Cardiac fibroblast (primary cell): Measurements from ENCODE around the gene CLDN25.
"Not testable (repeated sequence)": the region's sequence is repeated elsewhere in the genome, so short reads cannot be mapped to it uniquely, and the experiment has no call there.

Experiments
- DNase-seq, 2 donors: peaks; one replicate each; pipeline versions ENCODE4 v3.0.0 to v3.0.0-alpha.2; 2010; ENCODE audit warnings: low read depth in 2 of 2
- H3K4me3 ChIP-seq, 2 donors: replicated peaks in 1 of 2; 1 replicate in 1 of 2; 2 replicates in 1 of 2; pipeline ENCODE4 v1.5.1; 2011; ENCODE audit warnings: low read depth in 2 of 2, low read length in 2 of 2, mild to moderate bottlenecking in 2 of 2, moderate library complexity in 1 of 2
- CTCF ChIP-seq: IDR thresholded peaks from one replicate; pipeline ENCODE4 v1.5.1; 2011; ENCODE audit warnings: low read depth, mild to moderate bottlenecking, low read length, inconsistent platforms

Gene CLDN25

GRCh38 chr11:113779496-113779895 lies at the start of gene CLDN25:
CLDN25 (plus strand) TSS chr11:113779796; CDS start chr11:113779796, 0 bp downstream.
- no peak for DNase-seq
- no peak within 1 kb of the TSS for H3K4me3 ChIP-seq
- TF ChIP-seq CTCF: no peak

GRCh38 chr11:113730887-113731726 lies 48.5 kb upstream of the CLDN25 start:
- peak; percentile 72 to 76 for DNase-seq
- H3K4me3 ChIP-seq: no peak overlapping the region
- peak; percentile 62 for TF ChIP-seq CTCF

- no peak for TF ChIP-seq CTCF
- no peak for DNase-seq
- no peak overlapping the region for H3K4me3 ChIP-seq
Observed at GRCh38 chr11:113732092-113732491, 47.5 kb upstream of the CLDN25 start.

GRCh38 chr11:113736323-113736722 lies 43.3 kb upstream of the CLDN25 start:
- DNase-seq: no peak
- H3K4me3 ChIP-seq: no peak overlapping the region
- no peak for TF ChIP-seq CTCF

- no peak overlapping the region for H3K4me3 ChIP-seq
- no peak for DNase-seq
- TF ChIP-seq CTCF: no peak
Observed at GRCh38 chr11:113752932-113753331, 26.7 kb upstream of the CLDN25 start.

- H3K4me3 ChIP-seq: no peak overlapping the region
- DNase-seq: no peak
- no peak for TF ChIP-seq CTCF
Observed at GRCh38 chr11:113760241-113760640, 19.4 kb upstream of the CLDN25 start.

- H3K4me3 ChIP-seq, DNase-seq: not testable (repeated sequence)
Observed at GRCh38 chr11:113763040-113763439, 16.6 kb upstream of the CLDN25 start.
